ENCODE measurements around the gene AMER1. TPM values are rescaled to one million over a fixed set of nuclear protein-coding genes. Genes with fewer than 3 reads are reported as not detected.

Gene AMER1
- total and polyA plus RNA-seq, 4 donors = 7.5 to 11.7 (median 11.0) TPM

GRCh38 chrX:64204252-64204651 is 1.3 kb downstream of the AMER1 start:
- no peaks in the 10 kb centered on the region for H3K27me3 ChIP-seq (ENCODE audit: control insufficient read depth, insufficient read depth, low read length)
- DNase-seq (ENCODE audit: low read depth in 4 of 6, low spot score in 6 of 6) = peak in 4 of 6 donors; percentile 0 to 30 (median 10)
- H3K9me3 ChIP-seq (ENCODE audit: control insufficient read depth, insufficient read depth, low read length) = no peaks in the 10 kb centered on the region
- peak overlapping the region; percentile 82 for H3K27ac ChIP-seq (ENCODE audit: low read depth, low read length)
- WGBS (ENCODE audit: insufficient coverage) = 43% methylated on average over 23 of the region's 23 CpGs
- H3K36me3 ChIP-seq (ENCODE audit: control insufficient read depth, insufficient read depth, low read length) = no peaks in the 10 kb centered on the region
- peak overlapping the region; percentile 56 for H3K4me3 ChIP-seq (ENCODE audit: low read depth, low read length)
- peaks cover 20% of the 10 kb centered on the region for H3K4me1 ChIP-seq (ENCODE audit: control insufficient read depth, insufficient read depth, low read length)

GRCh38 chrX:64202808-64203325 is 2.6 kb downstream of the AMER1 start:
- 63% methylated on average over 2 of the region's 2 CpGs for WGBS (ENCODE audit: insufficient coverage)
- no peak for DNase-seq (ENCODE audit: low read depth in 4 of 6, low spot score in 6 of 6)
- peaks cover 20% of the 10 kb centered on the region for H3K4me1 ChIP-seq (ENCODE audit: control insufficient read depth, insufficient read depth, low read length)
- no peak overlapping the region for H3K4me3 ChIP-seq (ENCODE audit: low read depth, low read length)
- H3K9me3 ChIP-seq (ENCODE audit: control insufficient read depth, insufficient read depth, low read length) = no peaks in the 10 kb centered on the region
- no peak overlapping the region for H3K27ac ChIP-seq (ENCODE audit: low read depth, low read length)
- H3K27me3 ChIP-seq (ENCODE audit: control insufficient read depth, insufficient read depth, low read length) = no peaks in the 10 kb centered on the region
- H3K36me3 ChIP-seq (ENCODE audit: control insufficient read depth, insufficient read depth, low read length) = no peaks in the 10 kb centered on the region

GRCh38 chrX:64198036-64198435 is 7.5 kb downstream of the AMER1 start:
- H3K36me3 ChIP-seq (ENCODE audit: control insufficient read depth, insufficient read depth, low read length) = no peaks in the 10 kb centered on the region
- no peak overlapping the region for H3K4me3 ChIP-seq (ENCODE audit: low read depth, low read length)
- DNase-seq (ENCODE audit: low read depth in 4 of 6, low spot score in 6 of 6) = no peak
- H3K9me3 ChIP-seq (ENCODE audit: control insufficient read depth, insufficient read depth, low read length) = no peaks in the 10 kb centered on the region
- H3K27ac ChIP-seq (ENCODE audit: low read depth, low read length) = no peak overlapping the region
- H3K4me1 ChIP-seq (ENCODE audit: control insufficient read depth, insufficient read depth, low read length) = no peaks in the 10 kb centered on the region
- no peaks in the 10 kb centered on the region for H3K27me3 ChIP-seq (ENCODE audit: control insufficient read depth, insufficient read depth, low read length)

GRCh38 chrX:64196606-64197005 is 8.9 kb downstream of the AMER1 start:
- Histone ChIP-seq H3K27me3 (ENCODE audit: control insufficient read depth, insufficient read depth, low read length) (no peaks in the 10 kb centered on the region), H3K4me1 (ENCODE audit: control insufficient read depth, insufficient read depth, low read length) (no peaks in the 10 kb centered on the region), H3K9me3 (ENCODE audit: control insufficient read depth, insufficient read depth, low read length) (no peaks in the 10 kb centered on the region), H3K36me3 (ENCODE audit: control insufficient read depth, insufficient read depth, low read length) (peaks cover 11% of the 10 kb centered on the region), H3K27ac (ENCODE audit: low read depth, low read length) (no peak overlapping the region), H3K4me3 (ENCODE audit: low read depth, low read length) (no peak overlapping the region)
- WGBS (ENCODE audit: insufficient coverage) = no CpG with 5 or more reads among the region's 3 CpGs
- DNase-seq (ENCODE audit: low read depth in 4 of 6, low spot score in 6 of 6) = no peak

GRCh38 chrX:64195862-64196261 is 9.6 kb downstream of the AMER1 start:
- WGBS (ENCODE audit: insufficient coverage) = no CpG with 5 or more reads among the region's 1 CpG
- no peaks in the 10 kb centered on the region for H3K4me1 ChIP-seq (ENCODE audit: control insufficient read depth, insufficient read depth, low read length)
- no peak overlapping the region for H3K27ac ChIP-seq (ENCODE audit: low read depth, low read length)
- H3K36me3 ChIP-seq (ENCODE audit: control insufficient read depth, insufficient read depth, low read length) = peaks cover 18% of the 10 kb centered on the region
- H3K4me3 ChIP-seq (ENCODE audit: low read depth, low read length) = no peak overlapping the region
- no peaks in the 10 kb centered on the region for H3K27me3 ChIP-seq (ENCODE audit: control insufficient read depth, insufficient read depth, low read length)
- DNase-seq (ENCODE audit: low read depth in 4 of 6, low spot score in 6 of 6) = no peak
- no peaks in the 10 kb centered on the region for H3K9me3 ChIP-seq (ENCODE audit: control insufficient read depth, insufficient read depth, low read length)

GRCh38 chrX:64192673-64193072 is 12.8 kb downstream of the AMER1 start:
- Histone ChIP-seq H3K36me3 (ENCODE audit: control insufficient read depth, insufficient read depth, low read length) (peaks cover 29% of the 10 kb centered on the region), H3K27me3 (ENCODE audit: control insufficient read depth, insufficient read depth, low read length) (no peaks in the 10 kb centered on the region), H3K4me1 (ENCODE audit: control insufficient read depth, insufficient read depth, low read length) (no peaks in the 10 kb centered on the region), H3K4me3 (ENCODE audit: low read depth, low read length) (no peak overlapping the region), H3K9me3 (ENCODE audit: control insufficient read depth, insufficient read depth, low read length) (no peaks in the 10 kb centered on the region), H3K27ac (ENCODE audit: low read depth, low read length) (no peak overlapping the region)
- 85% methylated on average over 5 of the region's 5 CpGs for WGBS (ENCODE audit: insufficient coverage)
- no peak for DNase-seq (ENCODE audit: low read depth in 4 of 6, low spot score in 6 of 6)

GRCh38 chrX:64192040-64192439 is 13.5 kb downstream of the AMER1 start:
- H3K9me3 ChIP-seq (ENCODE audit: control insufficient read depth, insufficient read depth, low read length) = no peaks in the 10 kb centered on the region
- H3K4me3 ChIP-seq (ENCODE audit: low read depth, low read length) = no peak overlapping the region
- no peak overlapping the region for H3K27ac ChIP-seq (ENCODE audit: low read depth, low read length)
- DNase-seq (ENCODE audit: low read depth in 4 of 6, low spot score in 6 of 6) = no peak
- H3K36me3 ChIP-seq (ENCODE audit: control insufficient read depth, insufficient read depth, low read length) = peaks cover 29% of the 10 kb centered on the region
- WGBS (ENCODE audit: insufficient coverage) = 79% methylated on average over 3 of the region's 3 CpGs
- H3K27me3 ChIP-seq (ENCODE audit: control insufficient read depth, insufficient read depth, low read length) = no peaks in the 10 kb centered on the region
- H3K4me1 ChIP-seq (ENCODE audit: control insufficient read depth, insufficient read depth, low read length) = no peaks in the 10 kb centered on the region

GRCh38 chrX:64191281-64192010 is 14.1 kb downstream of the AMER1 start:
- H3K4me1 ChIP-seq (ENCODE audit: control insufficient read depth, insufficient read depth, low read length) = no peaks in the 10 kb centered on the region
- peaks cover 29% of the 10 kb centered on the region for H3K36me3 ChIP-seq (ENCODE audit: control insufficient read depth, insufficient read depth, low read length)
- no peak for DNase-seq (ENCODE audit: low read depth in 4 of 6, low spot score in 6 of 6)
- 86% methylated on average over 17 of the region's 19 CpGs for WGBS (ENCODE audit: insufficient coverage)
- no peak overlapping the region for H3K27ac ChIP-seq (ENCODE audit: low read depth, low read length)
- H3K4me3 ChIP-seq (ENCODE audit: low read depth, low read length) = no peak overlapping the region
- H3K27me3 ChIP-seq (ENCODE audit: control insufficient read depth, insufficient read depth, low read length) = no peaks in the 10 kb centered on the region
- no peaks in the 10 kb centered on the region for H3K9me3 ChIP-seq (ENCODE audit: control insufficient read depth, insufficient read depth, low read length)

- Histone ChIP-seq H3K36me3 (ENCODE audit: control insufficient read depth, insufficient read depth, low read length) (peaks cover 29% of the 10 kb centered on the region), H3K9me3 (ENCODE audit: control insufficient read depth, insufficient read depth, low read length) (no peaks in the 10 kb centered on the region), H3K27ac (ENCODE audit: low read depth, low read length) (no peak overlapping the region), H3K4me1 (ENCODE audit: control insufficient read depth, insufficient read depth, low read length) (no peaks in the 10 kb centered on the region), H3K27me3 (ENCODE audit: control insufficient read depth, insufficient read depth, low read length) (no peaks in the 10 kb centered on the region), H3K4me3 (ENCODE audit: low read depth, low read length) (no peak overlapping the region)
- 62% methylated on average over 8 of the region's 10 CpGs for WGBS (ENCODE audit: insufficient coverage)
- no peak for DNase-seq (ENCODE audit: low read depth in 4 of 6, low spot score in 6 of 6)
Observed at GRCh38 chrX:64190136-64190740, 15.3 kb downstream of the AMER1 start.

GRCh38 chrX:64188901-64189300 is 16.6 kb downstream of the AMER1 start:
- 82% methylated on average over 2 of the region's 3 CpGs for WGBS (ENCODE audit: insufficient coverage)
- peaks cover 29% of the 10 kb centered on the region for H3K36me3 ChIP-seq (ENCODE audit: control insufficient read depth, insufficient read depth, low read length)
- no peak overlapping the region for H3K4me3 ChIP-seq (ENCODE audit: low read depth, low read length)
- no peak overlapping the region for H3K27ac ChIP-seq (ENCODE audit: low read depth, low read length)
- H3K27me3 ChIP-seq (ENCODE audit: control insufficient read depth, insufficient read depth, low read length) = no peaks in the 10 kb centered on the region
- DNase-seq (ENCODE audit: low read depth in 4 of 6, low spot score in 6 of 6) = no peak
- H3K9me3 ChIP-seq (ENCODE audit: control insufficient read depth, insufficient read depth, low read length) = no peaks in the 10 kb centered on the region
- H3K4me1 ChIP-seq (ENCODE audit: control insufficient read depth, insufficient read depth, low read length) = no peaks in the 10 kb centered on the region

All from spinal cord (tissue), 10 donors.